Measurements from ENCODE around the gene CCNDBP1. TPM values are rescaled to one million over a fixed set of nuclear protein-coding genes. Genes with fewer than 3 reads are reported as not detected.
A peak's percentile ranks its signal among the peaks of the same experiment; 100 is the strongest.

CCNDBP1 gene, protein sequence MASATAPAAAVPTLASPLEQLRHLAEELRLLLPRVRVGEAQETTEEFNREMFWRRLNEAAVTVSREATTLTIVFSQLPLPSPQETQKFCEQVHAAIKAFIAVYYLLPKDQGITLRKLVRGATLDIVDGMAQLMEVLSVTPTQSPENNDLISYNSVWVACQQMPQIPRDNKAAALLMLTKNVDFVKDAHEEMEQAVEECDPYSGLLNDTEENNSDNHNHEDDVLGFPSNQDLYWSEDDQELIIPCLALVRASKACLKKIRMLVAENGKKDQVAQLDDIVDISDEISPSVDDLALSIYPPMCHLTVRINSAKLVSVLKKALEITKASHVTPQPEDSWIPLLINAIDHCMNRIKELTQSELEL
- total RNA-seq: 71.0 TPM
- long read RNA-seq, transcript CCNDBP1-201 (11 exons, 3,660 nt): major isoform, 75 of 114 reads
- long read RNA-seq, transcript CCNDBP1-208 (12 exons, 1,634 nt): minor isoform, 8 of 114 reads
- long read RNA-seq, partial matches to known transcripts: 16 of 114 reads
- long read RNA-seq, other reads (novel, unspliced or antisense): 9 of 114 reads

DNA sequence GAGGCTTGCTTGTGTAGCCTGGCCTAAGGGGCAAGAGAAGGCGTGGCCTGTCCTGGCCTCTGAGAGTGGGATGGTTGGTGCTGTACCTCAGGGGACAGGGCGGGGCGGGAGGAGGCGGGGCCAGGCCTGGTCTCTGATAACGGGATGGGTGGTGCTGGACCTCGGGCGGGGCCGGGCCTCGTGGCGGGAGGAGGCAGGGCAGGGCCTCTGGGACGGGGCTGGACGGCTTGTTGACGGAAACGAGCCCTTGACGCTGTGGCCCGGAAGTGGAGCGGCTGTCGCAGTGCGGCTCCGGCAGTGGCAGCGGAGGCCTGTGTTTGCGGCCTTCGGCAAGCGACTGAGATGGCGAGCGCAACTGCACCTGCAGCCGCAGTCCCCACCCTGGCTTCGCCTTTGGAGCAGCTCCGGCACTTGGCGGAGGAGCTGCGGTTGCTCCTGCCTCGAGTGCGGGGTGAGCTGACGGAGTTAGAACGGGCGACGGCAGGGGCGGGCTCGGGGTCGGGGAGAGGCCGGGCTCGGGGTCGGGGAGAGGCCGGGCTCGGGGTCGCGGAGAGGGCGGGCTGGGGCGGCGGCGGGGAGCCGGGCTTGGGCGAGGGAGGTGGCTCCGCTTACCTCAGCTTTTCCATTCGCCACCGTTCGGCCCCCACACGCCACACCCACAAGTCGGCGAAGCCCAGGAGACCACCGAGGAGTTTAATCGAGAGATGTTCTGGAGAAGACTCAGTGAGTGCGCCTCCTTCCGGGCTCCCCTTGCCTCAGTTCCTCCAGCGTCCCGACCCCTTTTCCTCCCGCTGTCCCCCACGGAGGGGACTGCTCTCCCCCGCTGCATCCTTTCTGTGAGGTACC, at the start of gene CCNDBP1:
TSS of gene CCNDBP1 (plus strand) at position 247 of the 846 bp plus-strand sequence. CDS start at position 343, 96 bp downstream.
- TF ChIP-seq, protein P1, sequence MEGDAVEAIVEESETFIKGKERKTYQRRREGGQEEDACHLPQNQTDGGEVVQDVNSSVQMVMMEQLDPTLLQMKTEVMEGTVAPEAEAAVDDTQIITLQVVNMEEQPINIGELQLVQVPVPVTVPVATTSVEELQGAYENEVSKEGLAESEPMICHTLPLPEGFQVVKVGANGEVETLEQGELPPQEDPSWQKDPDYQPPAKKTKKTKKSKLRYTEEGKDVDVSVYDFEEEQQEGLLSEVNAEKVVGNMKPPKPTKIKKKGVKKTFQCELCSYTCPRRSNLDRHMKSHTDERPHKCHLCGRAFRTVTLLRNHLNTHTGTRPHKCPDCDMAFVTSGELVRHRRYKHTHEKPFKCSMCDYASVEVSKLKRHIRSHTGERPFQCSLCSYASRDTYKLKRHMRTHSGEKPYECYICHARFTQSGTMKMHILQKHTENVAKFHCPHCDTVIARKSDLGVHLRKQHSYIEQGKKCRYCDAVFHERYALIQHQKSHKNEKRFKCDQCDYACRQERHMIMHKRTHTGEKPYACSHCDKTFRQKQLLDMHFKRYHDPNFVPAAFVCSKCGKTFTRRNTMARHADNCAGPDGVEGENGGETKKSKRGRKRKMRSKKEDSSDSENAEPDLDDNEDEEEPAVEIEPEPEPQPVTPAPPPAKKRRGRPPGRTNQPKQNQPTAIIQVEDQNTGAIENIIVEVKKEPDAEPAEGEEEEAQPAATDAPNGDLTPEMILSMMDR (IDR thresholded peaks at IDR 0.05): peak; percentile 33
- ATAC-seq (peak; percentile 99), DNase-seq (peak; percentile 99)
- peak within 1 kb of the TSS; percentile 90 for H3K4me3 ChIP-seq
- H3K36me3 ChIP-seq: peaks cover 54% of the 10 kb centered on the region
- intact Hi-C loops (cut with DNase I): no loop called here
- H3K9me3 ChIP-seq: no peaks in the 10 kb centered on the region
- no peaks in the 10 kb centered on the region for H3K27me3 ChIP-seq (ENCODE audit: low read depth)
- peaks cover 28% of the 10 kb centered on the region for H3K4me1 ChIP-seq
- peak within 1 kb of the TSS; percentile 94 for H3K27ac ChIP-seq

DNA sequence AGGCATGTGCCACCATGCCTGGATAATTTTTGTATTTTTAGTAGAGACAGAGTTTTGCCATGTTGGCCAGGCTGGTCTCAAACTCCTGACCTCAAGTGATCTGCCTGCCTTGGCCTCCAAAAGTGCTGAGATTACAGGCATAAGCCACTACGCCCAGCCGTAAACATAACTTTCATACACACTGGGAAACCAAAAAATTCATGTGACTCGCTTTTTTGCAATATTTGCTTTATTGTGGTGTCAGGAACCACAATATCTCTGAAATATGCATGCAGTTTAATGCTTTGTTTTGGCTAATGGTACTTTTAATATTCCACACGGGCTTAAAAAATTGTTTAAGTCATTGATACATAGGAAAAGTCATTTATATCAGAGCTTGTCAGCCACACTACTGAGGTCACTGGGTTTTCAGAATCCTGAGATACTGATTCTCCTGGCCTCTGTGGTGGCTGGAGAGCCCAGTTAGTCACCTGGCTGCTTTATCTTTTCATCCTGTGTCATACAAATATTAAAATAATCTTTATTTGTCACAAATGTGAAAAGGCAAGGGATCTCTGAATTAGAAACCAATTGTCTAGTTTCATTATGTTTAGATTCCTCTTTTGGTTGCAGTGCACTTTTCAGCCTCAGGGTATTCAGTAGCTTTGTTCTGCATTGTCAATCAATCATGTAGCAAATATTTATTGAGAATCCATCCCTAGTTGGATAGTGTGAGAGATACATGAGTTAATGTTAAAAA, 41.8 kb upstream of the CCNDBP1 start:
- no peak for DNase-seq
- Histone ChIP-seq H3K36me3 (peaks cover 57% of the 10 kb centered on the region), H3K4me1 (no peaks in the 10 kb centered on the region), H3K27ac (no peak overlapping the region), H3K9me3 (no peaks in the 10 kb centered on the region), H3K4me3 (no peak overlapping the region), H3K27me3 (ENCODE audit: low read depth) (no peaks in the 10 kb centered on the region)
- no peak for ATAC-seq
- intact Hi-C loops (cut with DNase I): no loop called here
- TF ChIP-seq, protein P1 (IDR thresholded peaks at IDR 0.05): no peak

DNA sequence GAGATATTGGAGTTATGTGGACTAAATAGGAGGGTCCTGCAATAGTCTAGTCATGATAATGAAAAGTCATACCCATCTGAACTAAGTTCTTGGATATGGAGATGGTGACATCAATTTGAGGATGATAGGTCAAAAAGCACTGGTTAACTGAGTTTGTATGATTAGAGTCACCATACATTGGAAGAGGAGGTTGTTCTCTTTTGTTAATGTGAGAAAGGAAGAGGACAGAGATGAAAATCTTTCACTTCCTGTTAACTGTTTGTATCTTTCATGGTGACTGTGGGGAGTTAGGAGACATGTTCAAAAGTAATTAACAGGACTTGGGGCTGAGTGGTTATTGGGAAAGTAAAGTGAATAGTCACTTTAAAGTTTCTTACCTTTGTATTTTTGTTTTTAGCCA, 40.7 kb upstream of the CCNDBP1 start:
- Histone ChIP-seq H3K9me3 (no peaks in the 10 kb centered on the region), H3K4me1 (no peaks in the 10 kb centered on the region), H3K27ac (no peak overlapping the region), H3K4me3 (no peak overlapping the region), H3K27me3 (ENCODE audit: low read depth) (no peaks in the 10 kb centered on the region), H3K36me3 (peaks cover 57% of the 10 kb centered on the region)
- ATAC-seq (no peak), DNase-seq (no peak)
- intact Hi-C loops (cut with DNase I): no loop called here
- TF ChIP-seq, protein P1 (IDR thresholded peaks at IDR 0.05): no peak

DNA sequence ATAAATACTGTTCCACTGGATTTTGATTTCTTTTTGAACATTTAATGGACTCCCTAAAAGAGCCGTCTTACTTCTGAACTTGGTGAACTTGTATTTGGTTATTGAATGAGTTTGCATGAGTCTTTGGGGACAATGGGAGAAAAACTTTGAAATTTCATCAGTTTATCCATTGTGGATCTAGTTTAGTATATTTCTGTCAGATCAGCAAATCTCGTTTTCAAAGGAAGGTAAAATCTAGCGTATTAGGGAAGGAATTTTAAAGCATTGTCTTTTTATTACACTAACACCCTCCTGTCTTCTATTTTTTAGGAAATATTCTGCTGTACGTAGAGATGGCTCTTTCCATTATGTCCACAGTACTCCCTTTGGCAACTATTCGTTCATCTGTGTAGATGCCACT, 39.0 kb upstream of the CCNDBP1 start:
- Histone ChIP-seq H3K27me3 (ENCODE audit: low read depth) (no peaks in the 10 kb centered on the region), H3K4me3 (no peak overlapping the region), H3K9me3 (no peaks in the 10 kb centered on the region), H3K27ac (no peak overlapping the region), H3K36me3 (peaks cover 57% of the 10 kb centered on the region), H3K4me1 (no peaks in the 10 kb centered on the region)
- DNase-seq (no peak), ATAC-seq (no peak)
- intact Hi-C loops (cut with DNase I): no loop called here
- TF ChIP-seq, protein P1 (IDR thresholded peaks at IDR 0.05): no peak
